Measurements from ENCODE around the gene ADAP1.

ADAP1 gene

GRCh38 chr7:885261-885892 lies 69.1 kb downstream of the ADAP1 start:
- no peaks in the 10 kb centered on the region for H3K9me3 ChIP-seq (ENCODE audit: control insufficient read depth, insufficient read depth, low read length)
- no peak overlapping the region for H3K4me3 ChIP-seq (ENCODE audit: low read depth, low read length)
- H3K27me3 ChIP-seq (ENCODE audit: control insufficient read depth, insufficient read depth, low read length) = no peaks in the 10 kb centered on the region
- H3K4me1 ChIP-seq (ENCODE audit: control insufficient read depth, insufficient read depth, low read length) = no peaks in the 10 kb centered on the region
- peaks cover 34% of the 10 kb centered on the region for H3K36me3 ChIP-seq (ENCODE audit: control insufficient read depth, insufficient read depth, low read length)
- no peak overlapping the region for H3K9ac ChIP-seq (ENCODE audit: low read depth, low read length)

- Histone ChIP-seq H3K36me3 (ENCODE audit: control insufficient read depth, insufficient read depth, low read length) (peaks cover 32% of the 10 kb centered on the region), H3K4me1 (ENCODE audit: control insufficient read depth, insufficient read depth, low read length) (no peaks in the 10 kb centered on the region), H3K4me3 (ENCODE audit: low read depth, low read length) (no peak overlapping the region), H3K9ac (ENCODE audit: low read depth, low read length) (peak overlapping the region; percentile 47), H3K27me3 (ENCODE audit: control insufficient read depth, insufficient read depth, low read length) (no peaks in the 10 kb centered on the region), H3K9me3 (ENCODE audit: control insufficient read depth, insufficient read depth, low read length) (no peaks in the 10 kb centered on the region)
These were observed 70.1 kb downstream of the ADAP1 start for GRCh38 chr7:884191-885003.

GRCh38 chr7:883055-884021 lies 71.1 kb downstream of the ADAP1 start:
- H3K4me3 ChIP-seq (ENCODE audit: low read depth, low read length) = no peak overlapping the region
- H3K36me3 ChIP-seq (ENCODE audit: control insufficient read depth, insufficient read depth, low read length) = peaks cover 21% of the 10 kb centered on the region

GRCh38 chr7:882336-883035 lies 72.0 kb downstream of the ADAP1 start:
- H3K36me3 ChIP-seq (ENCODE audit: control insufficient read depth, insufficient read depth, low read length) = peaks cover 13% of the 10 kb centered on the region
- H3K9me3 ChIP-seq (ENCODE audit: control insufficient read depth, insufficient read depth, low read length) = no peaks in the 10 kb centered on the region
- no peak overlapping the region for H3K9ac ChIP-seq (ENCODE audit: low read depth, low read length)
- H3K4me1 ChIP-seq (ENCODE audit: control insufficient read depth, insufficient read depth, low read length) = peaks cover 3% of the 10 kb centered on the region
- H3K4me3 ChIP-seq (ENCODE audit: low read depth, low read length) = no peak overlapping the region
- no peaks in the 10 kb centered on the region for H3K27me3 ChIP-seq (ENCODE audit: control insufficient read depth, insufficient read depth, low read length)

More at GRCh38 chr7:883055-884021, 71.1 kb downstream of the ADAP1 start:
- Histone ChIP-seq H3K27me3 (ENCODE audit: control insufficient read depth, insufficient read depth, low read length) (no peaks in the 10 kb centered on the region), H3K9ac (ENCODE audit: low read depth, low read length) (no peak overlapping the region), H3K4me1 (ENCODE audit: control insufficient read depth, insufficient read depth, low read length) (no peaks in the 10 kb centered on the region), H3K9me3 (ENCODE audit: control insufficient read depth, insufficient read depth, low read length) (no peaks in the 10 kb centered on the region)

GRCh38 chr7:881441-882234 lies 72.8 kb downstream of the ADAP1 start:
- peaks cover 7% of the 10 kb centered on the region for H3K36me3 ChIP-seq (ENCODE audit: control insufficient read depth, insufficient read depth, low read length)
- H3K4me3 ChIP-seq (ENCODE audit: low read depth, low read length) = no peak overlapping the region

GRCh38 chr7:880450-880849 lies 74.0 kb downstream of the ADAP1 start:
- no peak overlapping the region for H3K9ac ChIP-seq (ENCODE audit: low read depth, low read length)
- peaks cover 3% of the 10 kb centered on the region for H3K4me1 ChIP-seq (ENCODE audit: control insufficient read depth, insufficient read depth, low read length)
- no peak overlapping the region for H3K4me3 ChIP-seq (ENCODE audit: low read depth, low read length)

More at GRCh38 chr7:881441-882234, 72.8 kb downstream of the ADAP1 start:
- H3K4me1 ChIP-seq (ENCODE audit: control insufficient read depth, insufficient read depth, low read length) = peaks cover 3% of the 10 kb centered on the region
- H3K9me3 ChIP-seq (ENCODE audit: control insufficient read depth, insufficient read depth, low read length) = no peaks in the 10 kb centered on the region
- no peaks in the 10 kb centered on the region for H3K27me3 ChIP-seq (ENCODE audit: control insufficient read depth, insufficient read depth, low read length)
- no peak overlapping the region for H3K9ac ChIP-seq (ENCODE audit: low read depth, low read length)

GRCh38 chr7:879706-880105 lies 74.8 kb downstream of the ADAP1 start:
- H3K9me3 ChIP-seq (ENCODE audit: control insufficient read depth, insufficient read depth, low read length) = no peaks in the 10 kb centered on the region
- no peak overlapping the region for H3K4me3 ChIP-seq (ENCODE audit: low read depth, low read length)
- H3K4me1 ChIP-seq (ENCODE audit: control insufficient read depth, insufficient read depth, low read length) = peaks cover 3% of the 10 kb centered on the region
- peaks cover 4% of the 10 kb centered on the region for H3K36me3 ChIP-seq (ENCODE audit: control insufficient read depth, insufficient read depth, low read length)
- no peaks in the 10 kb centered on the region for H3K27me3 ChIP-seq (ENCODE audit: control insufficient read depth, insufficient read depth, low read length)
- no peak overlapping the region for H3K9ac ChIP-seq (ENCODE audit: low read depth, low read length)

More at GRCh38 chr7:880450-880849, 74.0 kb downstream of the ADAP1 start:
- Histone ChIP-seq H3K27me3 (ENCODE audit: control insufficient read depth, insufficient read depth, low read length) (no peaks in the 10 kb centered on the region), H3K9me3 (ENCODE audit: control insufficient read depth, insufficient read depth, low read length) (no peaks in the 10 kb centered on the region), H3K36me3 (ENCODE audit: control insufficient read depth, insufficient read depth, low read length) (peaks cover 2% of the 10 kb centered on the region)

GRCh38 chr7:879093-879492 lies 75.4 kb downstream of the ADAP1 start:
- peaks cover 4% of the 10 kb centered on the region for H3K36me3 ChIP-seq (ENCODE audit: control insufficient read depth, insufficient read depth, low read length)
- no peaks in the 10 kb centered on the region for H3K9me3 ChIP-seq (ENCODE audit: control insufficient read depth, insufficient read depth, low read length)
- H3K4me1 ChIP-seq (ENCODE audit: control insufficient read depth, insufficient read depth, low read length) = peaks cover 3% of the 10 kb centered on the region
- no peak overlapping the region for H3K4me3 ChIP-seq (ENCODE audit: low read depth, low read length)
- H3K27me3 ChIP-seq (ENCODE audit: control insufficient read depth, insufficient read depth, low read length) = no peaks in the 10 kb centered on the region
- H3K9ac ChIP-seq (ENCODE audit: low read depth, low read length) = no peak overlapping the region

GRCh38 chr7:877312-878232 lies 76.9 kb downstream of the ADAP1 start:
- H3K9ac ChIP-seq (ENCODE audit: low read depth, low read length) = peak overlapping the region; percentile 65
- peaks cover 3% of the 10 kb centered on the region for H3K4me1 ChIP-seq (ENCODE audit: control insufficient read depth, insufficient read depth, low read length)
- no peaks in the 10 kb centered on the region for H3K9me3 ChIP-seq (ENCODE audit: control insufficient read depth, insufficient read depth, low read length)
- no peaks in the 10 kb centered on the region for H3K27me3 ChIP-seq (ENCODE audit: control insufficient read depth, insufficient read depth, low read length)
- H3K36me3 ChIP-seq (ENCODE audit: control insufficient read depth, insufficient read depth, low read length) = peaks cover 5% of the 10 kb centered on the region
- H3K4me3 ChIP-seq (ENCODE audit: low read depth, low read length) = peak overlapping the region; percentile 87

GRCh38 chr7:876972-877311 lies 77.5 kb downstream of the ADAP1 start:
- Histone ChIP-seq H3K36me3 (ENCODE audit: control insufficient read depth, insufficient read depth, low read length) (peaks cover 11% of the 10 kb centered on the region), H3K4me1 (ENCODE audit: control insufficient read depth, insufficient read depth, low read length) (peaks cover 3% of the 10 kb centered on the region), H3K4me3 (ENCODE audit: low read depth, low read length) (peak overlapping the region; percentile 87), H3K27me3 (ENCODE audit: control insufficient read depth, insufficient read depth, low read length) (no peaks in the 10 kb centered on the region), H3K9me3 (ENCODE audit: control insufficient read depth, insufficient read depth, low read length) (no peaks in the 10 kb centered on the region), H3K9ac (ENCODE audit: low read depth, low read length) (peak overlapping the region; percentile 65)
